ENCODE measurements around the gene RALBP1.
"Not testable (repeated sequence)": the region's sequence is repeated elsewhere in the genome, so short reads cannot be mapped to it uniquely, and the experiment has no call there.

RALBP1 gene

DNA sequence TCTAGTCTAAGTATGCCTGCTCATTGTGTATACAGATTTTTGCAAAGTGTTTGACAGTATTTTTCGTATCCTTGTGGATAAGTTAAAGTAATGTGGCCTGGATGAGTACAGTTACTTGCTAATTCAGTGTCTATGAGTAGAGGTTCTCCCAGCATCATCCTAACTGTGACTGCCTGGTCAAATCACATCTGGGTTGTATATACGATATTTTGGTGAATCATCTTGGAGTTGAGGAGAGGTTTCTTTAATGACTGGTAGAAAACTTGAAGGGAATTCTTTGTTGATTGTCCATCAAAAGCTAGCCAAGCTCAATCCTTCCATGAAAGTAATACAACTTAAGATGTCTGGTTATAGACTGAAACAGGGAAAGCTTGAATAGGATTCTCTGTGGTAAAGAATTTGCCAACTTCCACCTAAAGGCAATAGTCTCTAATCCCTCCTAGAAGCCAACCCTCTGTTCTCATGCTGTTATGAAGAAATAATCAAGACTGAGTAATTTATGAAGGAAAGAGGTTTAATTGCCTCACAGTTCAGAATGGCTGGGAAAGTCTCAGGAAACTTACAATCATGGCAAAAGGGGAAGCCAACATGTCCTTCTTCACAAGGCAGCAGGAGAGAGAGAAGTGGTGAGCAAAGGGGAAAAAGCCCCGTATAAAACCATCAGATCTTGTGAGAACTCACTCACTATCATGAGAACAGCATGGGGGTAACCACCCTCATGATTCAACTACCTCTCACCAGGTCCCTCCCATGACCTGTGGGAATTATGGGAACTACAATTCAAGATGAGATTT, 19.4 kb upstream of the RALBP1 start:
- no peak for DNase-seq

DNA sequence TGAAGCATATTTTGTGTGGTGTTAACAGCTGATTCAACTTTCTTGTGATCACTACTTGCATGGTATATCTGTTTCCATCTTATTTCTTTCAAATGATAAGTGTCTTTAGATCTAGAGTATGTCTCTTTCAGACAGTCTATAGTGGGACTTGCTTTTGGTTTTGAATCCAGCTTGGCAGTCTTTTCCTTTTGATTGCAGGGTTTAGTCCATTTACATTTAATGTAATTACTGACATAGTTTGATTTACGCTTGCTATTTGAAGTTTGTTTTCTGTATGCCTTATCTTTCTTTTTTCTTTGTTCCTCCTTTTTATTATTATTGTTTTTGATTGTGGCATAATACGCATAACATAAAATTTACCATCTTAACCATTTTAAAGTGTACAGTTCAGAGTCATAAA, 9.2 kb upstream of the RALBP1 start:
- no peak for DNase-seq

DNA sequence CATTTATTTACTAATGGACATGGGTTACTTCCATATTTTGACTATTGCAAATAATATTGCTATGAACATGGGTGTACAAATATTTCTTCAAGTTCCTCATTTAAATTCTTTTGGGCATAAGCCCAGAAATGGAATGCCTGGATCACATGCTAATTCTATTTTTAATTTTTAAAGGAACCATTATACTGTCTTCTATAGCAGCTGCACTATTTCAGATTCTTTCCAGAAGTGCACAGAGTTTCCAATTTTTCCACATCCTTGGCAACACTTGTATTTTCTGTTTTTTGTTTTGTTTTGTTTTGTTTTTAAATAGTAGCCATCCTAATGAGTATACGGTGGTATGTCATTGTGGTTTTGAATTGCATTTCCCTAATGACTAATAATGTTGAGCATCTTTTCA, 8.5 kb upstream of the RALBP1 start:
- no peak for DNase-seq

- no peak for DNase-seq
Measured at GRCh38 chr18:9468998-9469397, 6.3 kb upstream of the RALBP1 start.

GRCh38 chr18:9469685-9470084, 5.6 kb upstream of the RALBP1 start:
- no peak for DNase-seq

GRCh38 chr18:9474108-9474982, 968 bp upstream of the RALBP1 start:
- DNase-seq: no peak

GRCh38 chr18:9475643-9476591, 604 bp downstream of the RALBP1 start:
- DNase-seq: no peak

GRCh38 chr18:9476949-9477348, 1.6 kb downstream of the RALBP1 start:
- DNase-seq: not testable (repeated sequence)

- DNase-seq: no peak
Measured at GRCh38 chr18:9477509-9477908, 2.2 kb downstream of the RALBP1 start.

- no peak for DNase-seq
Measured at GRCh38 chr18:9478545-9478944, 3.2 kb downstream of the RALBP1 start.

GRCh38 chr18:9482790-9483189, 7.5 kb downstream of the RALBP1 start:
- DNase-seq: no peak

DNA sequence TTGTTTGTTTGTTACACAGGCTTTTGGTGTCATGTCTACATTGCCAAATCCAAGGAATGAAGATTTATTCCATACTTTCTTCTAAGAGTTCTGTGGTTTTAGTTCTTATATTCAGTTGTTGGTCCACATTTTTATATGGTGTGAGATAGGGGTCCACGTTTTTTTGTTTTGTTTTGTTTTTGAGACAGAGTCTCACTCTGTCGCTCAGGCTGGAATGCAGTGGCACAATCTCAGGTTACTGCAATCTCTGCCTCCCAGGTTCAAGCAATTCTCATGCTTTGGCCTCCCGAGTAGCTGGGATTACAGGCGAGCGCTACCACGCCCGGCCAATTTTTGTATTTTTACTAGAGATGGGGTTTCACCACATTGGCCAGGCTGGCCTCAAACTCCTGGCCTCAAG, 8.2 kb downstream of the RALBP1 start:
- no peak for DNase-seq

DNA sequence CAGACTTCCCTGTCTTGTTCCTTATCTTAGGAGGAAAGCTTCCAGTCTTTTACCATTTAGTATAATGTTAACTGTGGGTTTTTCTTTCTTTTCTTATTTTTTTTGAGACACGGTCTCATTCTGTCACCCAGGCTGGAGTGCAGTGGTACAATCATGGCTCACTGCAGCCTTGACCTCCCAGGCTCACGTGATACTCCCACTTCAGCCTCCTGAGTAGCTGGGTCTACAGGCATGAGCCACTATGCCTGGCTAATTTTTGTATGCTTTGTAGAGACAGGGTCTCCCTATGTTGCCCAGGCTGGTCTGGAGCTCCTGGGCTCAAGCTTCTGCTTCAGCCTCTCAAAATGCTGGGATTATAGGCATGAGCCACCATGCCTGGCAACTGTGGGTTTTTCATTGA, 9.5 kb downstream of the RALBP1 start:
- not testable (repeated sequence) for DNase-seq

- DNase-seq: no peak
Measured at GRCh38 chr18:9488538-9488937, 13.2 kb downstream of the RALBP1 start.

GRCh38 chr18:9494778-9495331, 19.5 kb downstream of the RALBP1 start:
- no peak for DNase-seq

DNA sequence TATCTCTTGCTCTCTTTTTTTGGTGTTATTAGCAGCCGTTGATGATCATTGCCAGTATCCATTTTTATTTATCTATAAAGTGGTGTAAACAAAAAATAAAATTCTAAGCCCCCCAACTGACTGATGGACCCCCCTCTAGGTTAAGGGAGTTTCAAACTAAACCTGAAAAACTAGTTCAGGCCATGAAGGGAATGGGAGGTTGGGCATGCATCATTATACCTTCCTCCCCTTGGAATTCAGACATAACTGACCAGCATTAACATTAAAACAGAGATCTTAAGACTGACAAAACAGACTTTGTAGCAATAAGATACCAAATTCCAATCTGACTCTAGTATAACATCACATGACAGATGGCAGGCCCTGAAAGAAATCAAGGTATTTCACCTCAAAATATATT, 20.2 kb downstream of the RALBP1 start:
- DNase-seq: no peak

DNA sequence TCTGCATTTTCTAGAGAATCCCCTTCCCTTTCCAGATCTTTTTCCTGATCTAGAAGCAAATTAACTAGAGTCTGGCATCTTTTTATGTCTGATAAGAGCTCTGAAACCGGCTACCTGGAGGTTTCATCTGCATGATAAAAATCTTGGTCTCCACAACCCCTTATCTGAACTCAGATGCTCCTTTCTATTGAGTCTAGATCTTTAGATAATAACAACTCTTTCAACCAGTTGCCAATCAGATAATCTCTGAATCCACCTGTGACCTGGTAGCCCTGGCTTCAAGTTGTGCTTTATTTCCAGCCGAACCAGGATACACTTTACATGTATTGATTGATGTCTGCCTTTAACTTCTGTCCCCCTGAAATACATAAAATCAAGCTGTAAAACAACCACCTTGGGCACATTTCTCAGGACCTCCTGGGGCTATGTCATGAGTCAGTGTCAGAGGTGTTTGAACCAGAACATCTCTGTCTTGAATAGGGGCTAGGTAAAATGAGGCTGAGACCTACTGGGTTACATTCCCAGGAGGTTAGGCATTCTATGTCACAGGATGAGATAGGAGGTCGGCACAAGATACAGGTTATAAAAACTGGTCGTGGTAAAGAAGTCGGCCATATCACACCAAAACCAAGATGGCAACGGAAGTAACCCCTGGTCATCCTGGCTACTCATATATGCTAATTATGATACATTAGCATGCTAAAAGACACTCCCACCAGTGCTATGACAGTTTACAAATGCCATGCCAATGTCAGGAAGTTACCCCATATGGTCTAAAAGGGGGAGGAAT, 20.8 kb downstream of the RALBP1 start:
- DNase-seq: no peak

GRCh38 chr18:9506046-9506792, 30.9 kb downstream of the RALBP1 start:
- DNase-seq: no peak

DNA sequence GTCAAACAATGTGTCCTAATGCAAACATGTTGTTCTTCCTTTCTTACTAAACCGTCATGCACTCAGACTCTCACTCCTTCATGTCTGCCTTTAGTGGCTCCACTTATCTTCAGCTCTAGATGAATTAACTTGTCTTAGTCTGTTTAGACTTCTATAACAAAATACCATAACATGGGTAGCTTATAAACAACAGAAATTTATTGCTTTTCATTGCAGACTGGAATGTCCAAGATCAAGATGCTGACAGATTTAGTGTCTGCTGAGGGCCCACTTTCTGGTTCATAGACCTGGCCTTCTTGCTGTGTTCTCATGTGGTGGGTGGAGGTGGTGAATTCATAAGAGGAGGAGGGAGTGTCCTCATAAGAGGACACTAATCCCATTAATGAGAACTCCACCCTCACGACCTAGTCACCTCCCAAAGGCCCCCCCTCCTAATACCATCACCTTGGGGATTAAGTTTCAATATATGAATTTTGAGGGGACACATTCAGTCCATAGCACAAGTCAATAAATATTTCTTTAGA, 32.3 kb downstream of the RALBP1 start:
- DNase-seq: no peak

- no peak for DNase-seq
Measured at GRCh38 chr18:9508446-9509025, 33.2 kb downstream of the RALBP1 start.

Measured in GOT3 (cell line).